SU-DHL-6 (cell line): ENCODE measurements around the gene CDKL4.

Source experiments
- EZH2phosphoT487 ChIP-seq: fragments of 200-600 bp; sonication (generic), shearing (Covaris generic); conservative IDR thresholded peaks from 2 replicates; pipeline ENCODE4 v1.6.1; 2018; ENCODE audit warnings: mild to moderate bottlenecking, antibody characterized with exemption, low read length, moderate library complexity, mixed read lengths
- TF ChIP-seq, protein P1 (sequence below): fragments of 200-600 bp; sonication (generic); IDR thresholded peaks from one replicate; pipeline ENCODE4 v1.5.1; 2017; ENCODE audit warnings: antibody characterized with exemption, mild to moderate bottlenecking, low read length, moderate library complexity; ENCODE audit not compliant: insufficient read depth, poor library complexity, severe bottlenecking

DNA sequence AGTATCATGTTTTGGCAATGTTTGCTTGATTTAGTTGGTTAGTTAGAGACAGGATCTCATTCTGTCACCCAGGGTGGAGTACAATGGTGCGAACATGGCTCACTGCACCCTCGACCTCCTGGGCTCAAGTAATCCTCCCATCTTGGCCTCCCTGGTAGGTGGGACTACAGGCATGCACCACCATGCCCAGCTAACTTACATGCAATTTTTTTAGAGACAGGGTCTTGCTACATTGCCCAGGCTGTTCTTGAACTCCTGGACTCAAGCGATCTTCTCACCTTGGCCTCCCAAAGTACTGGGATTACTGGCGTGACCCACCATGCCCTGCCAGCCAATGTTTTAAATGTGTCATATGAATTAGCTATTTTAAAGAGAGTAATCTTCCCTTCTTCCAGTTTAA, 16.3 kb upstream of the CDKL4 start:
- TF ChIP-seq, protein P1, sequence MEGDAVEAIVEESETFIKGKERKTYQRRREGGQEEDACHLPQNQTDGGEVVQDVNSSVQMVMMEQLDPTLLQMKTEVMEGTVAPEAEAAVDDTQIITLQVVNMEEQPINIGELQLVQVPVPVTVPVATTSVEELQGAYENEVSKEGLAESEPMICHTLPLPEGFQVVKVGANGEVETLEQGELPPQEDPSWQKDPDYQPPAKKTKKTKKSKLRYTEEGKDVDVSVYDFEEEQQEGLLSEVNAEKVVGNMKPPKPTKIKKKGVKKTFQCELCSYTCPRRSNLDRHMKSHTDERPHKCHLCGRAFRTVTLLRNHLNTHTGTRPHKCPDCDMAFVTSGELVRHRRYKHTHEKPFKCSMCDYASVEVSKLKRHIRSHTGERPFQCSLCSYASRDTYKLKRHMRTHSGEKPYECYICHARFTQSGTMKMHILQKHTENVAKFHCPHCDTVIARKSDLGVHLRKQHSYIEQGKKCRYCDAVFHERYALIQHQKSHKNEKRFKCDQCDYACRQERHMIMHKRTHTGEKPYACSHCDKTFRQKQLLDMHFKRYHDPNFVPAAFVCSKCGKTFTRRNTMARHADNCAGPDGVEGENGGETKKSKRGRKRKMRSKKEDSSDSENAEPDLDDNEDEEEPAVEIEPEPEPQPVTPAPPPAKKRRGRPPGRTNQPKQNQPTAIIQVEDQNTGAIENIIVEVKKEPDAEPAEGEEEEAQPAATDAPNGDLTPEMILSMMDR, result no peak
- no peak for TF ChIP-seq EZH2phosphoT487
